Measurements from ENCODE around the gene ISY1. TPM values are rescaled to one million over a fixed set of nuclear protein-coding genes. Genes with fewer than 3 reads are reported as not detected.

ISY1 gene
- total RNA-seq, 4 donors from 2014 or later: 1.6 to 14.2 (median 7.2) TPM

- in situ Hi-C loops (cut with MboI; ENCODE audit: low pct_ligation_motif_present in 1 of 4, low pct_unique_long_range_greater_than_20kb in 1 of 4, low sequenced_read_pairs in 3 of 4) (no loop called here), intact Hi-C loops (cut with DNase I; ENCODE audit: low total_unique reads) (no loop called here)
- H3K27me3 ChIP-seq: no peaks in the 10 kb centered on the region
- WGBS, 2 donors (ENCODE audit: low coverage in 1 of 2): 69% methylated on average over 12 of the region's 18 CpGs; no CpG with 5 or more reads in 1 of the 2 donors
- TF ChIP-seq POLR2AphosphoS5 (IDR thresholded peaks at IDR 0.05) (no peak), CTCF (IDR thresholded peaks at IDR 0.05) (no peak), EP300 (IDR thresholded peaks at IDR 0.05; ENCODE audit: low read depth) (no peak), POLR2A (IDR thresholded peaks at IDR 0.05) (no peak)
- H3K27ac ChIP-seq: peak overlapping the region; percentile 92 to 98 (median 97)
- no peaks in the 10 kb centered on the region for H3K9me3 ChIP-seq
- H3K4me1 ChIP-seq: peaks cover 8 to 46% (median 41%) of the 10 kb centered on the region in 4 donors
- peak; percentile 20 for DNase-seq
- peak overlapping the region in 2 of 4 donors; percentile 74 to 89 for H3K4me3 ChIP-seq
- H3K36me3 ChIP-seq: no peaks in the 10 kb centered on the region
Observed at GRCh38 chr3:129122412-129123011, 38.4 kb downstream of the ISY1 start.

GRCh38 chr3:129121792-129122411 lies 39.0 kb downstream of the ISY1 start, which contains the start of gene RAB43:
Gene RAB43 (minus strand): TSS chr3:129121804. CDS start chr3:129121489, 315 bp downstream.
- intact Hi-C loops (cut with DNase I; ENCODE audit: low total_unique reads): no loop called here
- DNase-seq: peak; percentile 93
- H3K27me3 ChIP-seq: no peaks in the 10 kb centered on the region
- WGBS, 2 donors (ENCODE audit: low coverage in 1 of 2): 2 to 5% methylated on average over 13 to 52 of the region's 60 CpGs
- TF ChIP-seq POLR2AphosphoS5 (IDR thresholded peaks at IDR 0.05) (peak in 1 of 3 donors; percentile 2), POLR2A (IDR thresholded peaks at IDR 0.05) (no peak), CTCF (IDR thresholded peaks at IDR 0.05) (no peak), EP300 (IDR thresholded peaks at IDR 0.05; ENCODE audit: low read depth) (no peak)
- H3K27ac ChIP-seq: peak within 1 kb of the TSS; percentile 92 to 98 (median 97)
- H3K36me3 ChIP-seq: no peaks in the 10 kb centered on the region
- H3K4me1 ChIP-seq: peaks cover 13 to 52% (median 47%) of the 10 kb centered on the region in 4 donors
- no peaks in the 10 kb centered on the region for H3K9me3 ChIP-seq
- in situ Hi-C loops (cut with MboI; ENCODE audit: low pct_ligation_motif_present in 1 of 4, low pct_unique_long_range_greater_than_20kb in 1 of 4, low sequenced_read_pairs in 3 of 4): no loop called here
- peak within 1 kb of the TSS; percentile 72 to 89 (median 74) for H3K4me3 ChIP-seq

GRCh38 chr3:129121016-129121791 lies 39.7 kb downstream of the ISY1 start:
- H3K4me1 ChIP-seq: peaks cover 18 to 59% (median 54%) of the 10 kb centered on the region in 4 donors
- peak overlapping the region; percentile 92 to 98 (median 97) for H3K27ac ChIP-seq
- DNase-seq: peak; percentile 19
- intact Hi-C loops (cut with DNase I; ENCODE audit: low total_unique reads) (no loop called here), in situ Hi-C loops (cut with MboI; ENCODE audit: low pct_ligation_motif_present in 1 of 4, low pct_unique_long_range_greater_than_20kb in 1 of 4, low sequenced_read_pairs in 3 of 4) (no loop called here)
- TF ChIP-seq EP300 (IDR thresholded peaks at IDR 0.05; ENCODE audit: low read depth) (no peak), POLR2AphosphoS5 (IDR thresholded peaks at IDR 0.05) (peak; percentile 43 to 73 (median 66)), POLR2A (IDR thresholded peaks at IDR 0.05) (peak; percentile 23), CTCF (IDR thresholded peaks at IDR 0.05) (peak in 1 of 5 experiments; percentile 16)
- H3K27me3 ChIP-seq: no peaks in the 10 kb centered on the region
- H3K9me3 ChIP-seq: no peaks in the 10 kb centered on the region
- WGBS, 2 donors (ENCODE audit: low coverage in 1 of 2): 1% methylated on average over 51 of the region's 80 CpGs; no CpG with 5 or more reads in 1 of the 2 donors
- peak overlapping the region; percentile 72 to 89 (median 74) for H3K4me3 ChIP-seq
- H3K36me3 ChIP-seq: no peaks in the 10 kb centered on the region
